COLO668 (cell line): ENCODE data around the gene HK1.
"Not testable (repeated sequence)": the region's sequence is repeated elsewhere in the genome, so short reads cannot be mapped to it uniquely, and the experiment has no call there.

Experiments used
- DNase-seq: peaks from one replicate; lab custom pipeline; 2025; ENCODE audit not compliant: unreplicated experiment; lab: John Stamatoyannopoulos, UW

HK1 gene

GRCh38 chr10:69326692-69327091 is 48.4 kb downstream of the HK1 start:
- no peak for DNase-seq

GRCh38 chr10:69327463-69328379 is 49.4 kb downstream of the HK1 start:
- DNase-seq: peak; percentile 22

GRCh38 chr10:69328380-69328735 is 50.1 kb downstream of the HK1 start:
- no peak for DNase-seq

- not testable (repeated sequence) for DNase-seq
Measured at GRCh38 chr10:69328888-69329287, 50.6 kb downstream of the HK1 start.

GRCh38 chr10:69329721-69330178 is 51.5 kb downstream of the HK1 start:
- DNase-seq: no peak

- no peak for DNase-seq
Measured at GRCh38 chr10:69331161-69331560, 52.9 kb downstream of the HK1 start.

GRCh38 chr10:69332278-69333010 is 54.1 kb downstream of the HK1 start:
- peak; percentile 36 for DNase-seq

GRCh38 chr10:69333205-69333604 is 54.9 kb downstream of the HK1 start:
- peak; percentile 17 for DNase-seq

GRCh38 chr10:69333865-69334301 is 55.6 kb downstream of the HK1 start:
- DNase-seq: not testable (repeated sequence)

- DNase-seq: peak; percentile 32
Measured at GRCh38 chr10:69334302-69335062, 56.2 kb downstream of the HK1 start.

- no peak for DNase-seq
Measured at GRCh38 chr10:69335063-69335587, 56.8 kb downstream of the HK1 start.

GRCh38 chr10:69335613-69336012 is 57.3 kb downstream of the HK1 start:
- DNase-seq: no peak

- no peak for DNase-seq
Measured at GRCh38 chr10:69336952-69337295, 58.6 kb downstream of the HK1 start.

- DNase-seq: peak; percentile 31
Measured at GRCh38 chr10:69337296-69338132, 59.2 kb downstream of the HK1 start.

- no peak for DNase-seq
Measured at GRCh38 chr10:69338133-69338456, 59.8 kb downstream of the HK1 start.

- peak; percentile 8 for DNase-seq
Measured at GRCh38 chr10:69338547-69339450, 60.5 kb downstream of the HK1 start.

- no peak for DNase-seq
Measured at GRCh38 chr10:69340695-69341094, 62.4 kb downstream of the HK1 start.

GRCh38 chr10:69343905-69344304 is 65.6 kb downstream of the HK1 start:
- DNase-seq: no peak

GRCh38 chr10:69344591-69345252 is 66.4 kb downstream of the HK1 start:
- peak; percentile 19 for DNase-seq
